IMR-90 (cell line): Measurements from ENCODE around the gene CD38. TPM values are rescaled to one million over a fixed set of nuclear protein-coding genes. Genes with fewer than 3 reads are reported as not detected.

Experiments used
- ATAC-seq: fragments of 200-7000 bp; cut with Tn5 transposase; 2 replicates; pipeline ENCODE4 v1.9.1; 2020; ENCODE audit warnings: low read depth, mild to moderate bottlenecking, moderate library complexity
- BruUV-seq: library from RNA; stranded (reverse); fragments of 400-500 nt; replicated peaks from 2 replicates; lab custom pipeline; 2021; lab: Mats Ljungman, UMichigan
- CTCF ChIA-PET: fragments of 300-600 bp; formaldehyde crosslinking; extraction: SDS; loops from one replicate; lab custom pipeline; 2021; ENCODE audit warnings: antibody characterized with exemption; lab: Yijun Ruan, JAX
- POLR2A ChIA-PET: fragments of 300-600 bp; sonication (Branson Sonifier 250); formaldehyde crosslinking; loops from one replicate; lab custom pipeline; 2022; ENCODE audit warnings: antibody characterized with exemption; ENCODE audit not compliant: unreplicated experiment; lab: Charles Lee
- DNase-seq: peaks from one replicate; pipeline ENCODE4 v3.0.0; 2013
- H2AFZ ChIP-seq: replicated peaks from 2 replicates; pipeline ENCODE3; 2013; ENCODE audit warnings: low read length, mild to moderate bottlenecking; ENCODE audit not compliant: poor library complexity
- H2AK5ac ChIP-seq: 2 replicates; pipeline ENCODE4 v1.6.1; 2013; ENCODE audit warnings: low read depth, low read length, inconsistent platforms
- H2AK9ac ChIP-seq: replicated peaks from 2 replicates; pipeline ENCODE3; 2013; ENCODE audit warnings: mild to moderate bottlenecking, low read depth, low read length, moderate library complexity; ENCODE audit not compliant: poor library complexity
- H2BK120ac ChIP-seq: 2 replicates; pipeline ENCODE4 v1.6.1; 2013; ENCODE audit warnings: low read depth, low read length, inconsistent platforms
- H2BK15ac ChIP-seq: 3 replicates; pipeline ENCODE4 v1.6.1; 2013; ENCODE audit warnings: low read depth, low read length, inconsistent platforms
- H2BK20ac ChIP-seq: 2 replicates; pipeline ENCODE4 v1.6.1; 2013; ENCODE audit warnings: low read depth, mild to moderate bottlenecking, inconsistent platforms, low read length, moderate library complexity
- H2BK5ac ChIP-seq: 2 replicates; pipeline ENCODE4 v1.6.1; 2013; ENCODE audit warnings: mild to moderate bottlenecking, low read depth, low read length, inconsistent platforms; ENCODE audit not compliant: poor library complexity, severe bottlenecking
- H3K14ac ChIP-seq: replicated peaks from 2 replicates; pipeline ENCODE4 v1.6.1; 2013; ENCODE audit warnings: low read depth, low read length, inconsistent platforms
- H3K18ac ChIP-seq: 2 replicates; pipeline ENCODE4 v1.6.1; 2013; ENCODE audit warnings: low read depth, low read length, control low read depth
- H3K23ac ChIP-seq: 2 replicates; pipeline ENCODE4 v1.6.1; 2013; ENCODE audit warnings: low read depth, low read length, inconsistent platforms
- H3K27ac ChIP-seq: 2 replicates; pipeline ENCODE4 v1.5.1; 2013; ENCODE audit warnings: mild to moderate bottlenecking, control low read depth, low read length; ENCODE audit not compliant: insufficient read depth
- H3K27me3 ChIP-seq: 2 replicates; pipeline ENCODE4 v1.6.1; 2013; ENCODE audit warnings: low read length; ENCODE audit not compliant: control insufficient read depth, insufficient read depth
- H3K36me3 ChIP-seq: 2 replicates; pipeline ENCODE4 v1.6.1; 2013; ENCODE audit warnings: low read length, mixed read lengths; ENCODE audit not compliant: control insufficient read depth, insufficient read depth
- H3K4ac ChIP-seq: 2 replicates; pipeline ENCODE4 v1.6.1; 2013; ENCODE audit warnings: low read depth, low read length, inconsistent platforms
- H3K4me1 ChIP-seq: 2 replicates; pipeline ENCODE4 v1.6.1; 2013; ENCODE audit warnings: low read length, mixed read lengths; ENCODE audit not compliant: control insufficient read depth, insufficient read depth
- H3K4me2 ChIP-seq: 2 replicates; pipeline ENCODE4 v1.6.1; 2013; ENCODE audit warnings: low read depth, mild to moderate bottlenecking, control low read depth, low read length, moderate library complexity
- H3K4me3 ChIP-seq: 2 replicates; pipeline ENCODE4 v1.5.1; 2013; ENCODE audit warnings: low read depth, mild to moderate bottlenecking, control low read depth, low read length, moderate library complexity; ENCODE audit not compliant: insufficient read depth
- H3K56ac ChIP-seq: 2 replicates; pipeline ENCODE4 v1.6.1; 2013; ENCODE audit warnings: low read length, inconsistent platforms; ENCODE audit not compliant: insufficient read depth; ENCODE audit errors: extremely low read depth
- H3K79me1 ChIP-seq, 2 experiments: 2 replicates each; pipeline ENCODE4 v1.6.1; 2013; ENCODE audit warnings: low read length in 2 of 2, inconsistent platforms in 1 of 2, low read depth in 1 of 2
- H3K9ac ChIP-seq: 2 replicates; pipeline ENCODE4 v1.6.1; 2013; ENCODE audit warnings: low read depth, low read length, control low read depth
- H3K9me1 ChIP-seq: 2 replicates; pipeline ENCODE4 v1.6.1; 2013; ENCODE audit warnings: low read length, inconsistent platforms; ENCODE audit not compliant: insufficient read depth
- H3K9me3 ChIP-seq: 2 replicates; pipeline ENCODE4 v1.6.1; 2013; ENCODE audit warnings: low read length; ENCODE audit not compliant: control insufficient read depth, insufficient read depth
- H4K20me1 ChIP-seq: 2 replicates; pipeline ENCODE4 v1.6.1; 2013; ENCODE audit warnings: low read length, inconsistent platforms; ENCODE audit not compliant: insufficient read depth
- H4K5ac ChIP-seq: 2 replicates; pipeline ENCODE4 v1.6.1; 2013; ENCODE audit warnings: mild to moderate bottlenecking, low read depth, low read length, control low read depth
- H4K8ac ChIP-seq, 2 experiments: 2 replicates each; pipeline ENCODE4 v1.6.1; 2013; ENCODE audit warnings: low read depth in 2 of 2, low read length in 2 of 2, control low read depth in 1 of 2, inconsistent platforms in 1 of 2
- H4K91ac ChIP-seq: 2 replicates; pipeline ENCODE4 v1.6.1; 2013; ENCODE audit warnings: low read depth, low read length, inconsistent platforms; ENCODE audit not compliant: insufficient read depth
- BHLHE40 ChIP-seq: fragments of 150-350 bp; IDR thresholded peaks from 2 replicates; pipeline ENCODE4 v1.6.1; 2016; ENCODE audit warnings: mild to moderate bottlenecking, low read depth, low read length
- RAD21 ChIP-seq: IDR thresholded peaks from 2 replicates; pipeline ENCODE4 v1.6.1; 2012; ENCODE audit warnings: low read length, improper control_type of control experiment
- SMC3 ChIP-seq: fragments of 150-350 bp; IDR thresholded peaks from 2 replicates; pipeline ENCODE4 v1.6.1; 2016; ENCODE audit warnings: low read depth, mild to moderate bottlenecking, antibody characterized with exemption, low read length, moderate library complexity
- WGBS, 2 experiments: methylation state at CpG; one replicate each; pipeline versions ENCODE4 v1.1.5 to v1.1.7; 2013; ENCODE audit warnings: missing lambda C conversion rate in 2 of 2; ENCODE audit not compliant: insufficient read length in 1 of 2; ENCODE audit errors: extremely low coverage in 2 of 2; 5-methylcytosine and 5-hydroxymethylcytosine counted together
- dilution Hi-C: fragments of 300-500 bp; cut with HindIII; formaldehyde crosslinking; loops from one replicate; pipeline ENCODE4 v1.14.3; 2018; ENCODE audit warnings: low sequenced_read_pairs; ENCODE audit not compliant: unreplicated experiment
- in situ Hi-C: fragments of 300-500 bp; cut with MboI; formaldehyde crosslinking; loops from 3 replicates; pipeline ENCODE4 v1.14.3; 2019; ENCODE audit warnings: low sequenced_read_pairs, inconsistent platforms, mixed read lengths
- intact Hi-C: fragments of 100-400 bp; cut with micrococcal nuclease; formaldehyde crosslinking; loops from 2 replicates; pipeline ENCODE4 v1.10.0; 2022
- polyA plus RNA-seq, 3 experiments: library from polyadenylated mRNA; depleted of rRNA; stranded (reverse); fragments of >200 nt; gene quantifications; 2 replicates each; pipeline ENCODE4 v1.2.3, GENCODE V29; 2012; ENCODE audit warnings: low replicate concordance in 1 of 3
- total RNA-seq: library from RNA; depleted of rRNA; stranded (reverse); fragments of >200 nt; gene quantifications from 2 replicates; pipeline ENCODE4 v1.2.3, GENCODE V29; 2012
- TF ChIP-seq, protein P1 (sequence below): conservative IDR thresholded peaks from 2 replicates; pipeline ENCODE4 v1.5.1; 2012; ENCODE audit warnings: mild to moderate bottlenecking, low read depth, low read length, improper control_type of control experiment

Gene CD38
- total and polyA plus RNA-seq, 2 of the 4 experiments (the other 2 are of a cell fraction), result not detected

DNA sequence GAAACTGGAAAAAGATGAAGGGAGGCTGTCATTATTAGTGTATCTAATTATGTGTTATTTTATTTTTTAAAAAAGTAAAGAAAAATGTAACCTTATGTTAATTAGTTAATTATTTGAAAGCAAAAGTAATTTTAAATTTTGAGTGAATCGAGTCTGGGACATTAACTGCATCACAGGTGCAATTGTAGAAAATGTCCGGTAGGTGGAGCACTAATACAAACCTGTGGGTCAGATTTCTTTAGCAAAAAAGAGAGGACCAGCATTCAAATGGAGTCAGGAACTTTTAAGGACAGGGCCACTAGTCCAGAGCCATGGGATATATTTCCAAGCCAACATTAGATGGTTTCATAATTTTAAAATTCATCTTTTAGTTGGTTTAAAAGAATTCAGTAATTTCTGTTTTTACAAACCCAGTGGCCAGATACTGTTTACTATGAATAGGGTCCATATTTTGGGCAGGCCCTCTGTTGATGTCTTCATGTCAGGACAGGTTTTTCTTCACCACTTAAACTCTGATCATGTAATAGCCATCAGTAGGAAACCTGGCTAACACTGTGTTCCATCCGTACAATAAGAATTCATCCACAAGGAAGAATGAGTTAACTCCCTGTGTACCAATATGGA, 48.1 kb upstream of the CD38 start:
- Histone ChIP-seq H4K8ac (no peak overlapping the region), H3K9ac (no peak overlapping the region), H3K14ac (no peak overlapping the region), H3K56ac (no peak overlapping the region), H2BK120ac (no peak overlapping the region), H2AFZ (no peak overlapping the region), H3K79me1 (no peaks in the 10 kb centered on the region), H3K9me3 (no peaks in the 10 kb centered on the region), H2AK9ac (no peak overlapping the region), H3K23ac (no peak overlapping the region), H3K36me3 (no peaks in the 10 kb centered on the region), H2BK5ac (no peak overlapping the region), H3K18ac (no peak overlapping the region), H3K4ac (no peak overlapping the region), H4K5ac (no peak overlapping the region), H4K20me1 (no peaks in the 10 kb centered on the region), H3K9me1 (no peaks in the 10 kb centered on the region), H2AK5ac (no peak overlapping the region), H3K4me2 (no peak overlapping the region), H2BK20ac (no peak overlapping the region), H3K27ac (no peak overlapping the region), H2BK15ac (no peak overlapping the region), H3K27me3 (no peaks in the 10 kb centered on the region), H4K91ac (no peak overlapping the region), H3K4me1 (0 out of 2 replicates have a peak, but pooled peaks cover 2% of the 10 kb centered on the region), H3K4me3 (no peak overlapping the region)
- CTCF ChIA-PET, result interaction anchor here (1.4 kb wide), 1 partner anchor 8 kb away, joined by 4 read pairs; no protein-coding TSS in a partner anchor
- DNase-seq, result peak; percentile 53
- ATAC-seq, result peak; percentile 88
- TF ChIP-seq BHLHE40 (no peak), RAD21 (peak; percentile 69), SMC3 (peak; percentile 65)
- TF ChIP-seq, protein P1, sequence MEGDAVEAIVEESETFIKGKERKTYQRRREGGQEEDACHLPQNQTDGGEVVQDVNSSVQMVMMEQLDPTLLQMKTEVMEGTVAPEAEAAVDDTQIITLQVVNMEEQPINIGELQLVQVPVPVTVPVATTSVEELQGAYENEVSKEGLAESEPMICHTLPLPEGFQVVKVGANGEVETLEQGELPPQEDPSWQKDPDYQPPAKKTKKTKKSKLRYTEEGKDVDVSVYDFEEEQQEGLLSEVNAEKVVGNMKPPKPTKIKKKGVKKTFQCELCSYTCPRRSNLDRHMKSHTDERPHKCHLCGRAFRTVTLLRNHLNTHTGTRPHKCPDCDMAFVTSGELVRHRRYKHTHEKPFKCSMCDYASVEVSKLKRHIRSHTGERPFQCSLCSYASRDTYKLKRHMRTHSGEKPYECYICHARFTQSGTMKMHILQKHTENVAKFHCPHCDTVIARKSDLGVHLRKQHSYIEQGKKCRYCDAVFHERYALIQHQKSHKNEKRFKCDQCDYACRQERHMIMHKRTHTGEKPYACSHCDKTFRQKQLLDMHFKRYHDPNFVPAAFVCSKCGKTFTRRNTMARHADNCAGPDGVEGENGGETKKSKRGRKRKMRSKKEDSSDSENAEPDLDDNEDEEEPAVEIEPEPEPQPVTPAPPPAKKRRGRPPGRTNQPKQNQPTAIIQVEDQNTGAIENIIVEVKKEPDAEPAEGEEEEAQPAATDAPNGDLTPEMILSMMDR, result peak; percentile 83
- intact Hi-C loops (loop anchor here (1.0 to 5.0 kb wide), 5 partner anchors 75 to 271 kb away; no protein-coding TSS in a partner anchor), in situ Hi-C loops (loop anchor here (10.0 kb wide), 1 partner anchor 155 kb away; no protein-coding TSS in a partner anchor), dilution Hi-C loops (no loop called here)
- POLR2A ChIA-PET, result no interaction called here
- no TSS peak for BruUV-seq
- no CpG with 5 or more reads among the region's 3 CpGs for WGBS, 2 experiments
